Nucleus accumbens (tissue), 56 donors: Measurements from ENCODE around the gene SYNE1.
"Not testable (repeated sequence)": the region's sequence is repeated elsewhere in the genome, so short reads cannot be mapped to it uniquely, and the experiment has no call there.

Source experiments
- DNase-seq, 56 donors: peaks; one replicate each; lab custom pipeline; 2025; lab: John Stamatoyannopoulos, UW

The SYNE1 gene

GRCh38 chr6:152637296-152638047 is at the start of gene SYNE1:
Gene SYNE1 (minus strand): TSS chr6:152637362. CDS start chr6:152628331, 9,031 bp downstream.
- peak in 2 of 56 donors; percentile 27 to 28 for DNase-seq

- DNase-seq: no peak
Measured at GRCh38 chr6:152685819-152686218, 48.7 kb upstream of the SYNE1 start.

GRCh38 chr6:152682935-152683334 is 45.8 kb upstream of the SYNE1 start:
- DNase-seq: not testable (repeated sequence)

GRCh38 chr6:152682141-152682540 is 45.0 kb upstream of the SYNE1 start:
- no peak for DNase-seq

GRCh38 chr6:152680879-152681517 is 43.8 kb upstream of the SYNE1 start:
- DNase-seq: no peak

GRCh38 chr6:152680151-152680550 is 43.0 kb upstream of the SYNE1 start:
- DNase-seq: no peak

GRCh38 chr6:152673236-152673635 is 36.1 kb upstream of the SYNE1 start:
- no peak for DNase-seq

- DNase-seq: no peak
Measured at GRCh38 chr6:152671171-152671570, 34.0 kb upstream of the SYNE1 start.

GRCh38 chr6:152669895-152670294 is 32.7 kb upstream of the SYNE1 start:
- DNase-seq: no peak

GRCh38 chr6:152661776-152662175 is 24.6 kb upstream of the SYNE1 start:
- no peak for DNase-seq

- DNase-seq: no peak
Measured at GRCh38 chr6:152651986-152652385, 14.8 kb upstream of the SYNE1 start.

- DNase-seq: no peak
Measured at GRCh38 chr6:152648105-152648504, 10.9 kb upstream of the SYNE1 start.

GRCh38 chr6:152646732-152647131 is 9.6 kb upstream of the SYNE1 start:
- DNase-seq: not testable (repeated sequence)

GRCh38 chr6:152642578-152643375 is 5.6 kb upstream of the SYNE1 start:
- peak in 43 of 56 donors; percentile 1 to 75 (median 29) for DNase-seq

GRCh38 chr6:152636609-152637295 is 410 bp downstream of the SYNE1 start:
- DNase-seq: peak in 39 of 56 donors; percentile 6 to 69 (median 42)

GRCh38 chr6:152636021-152636608 is 1.0 kb downstream of the SYNE1 start:
- DNase-seq: peak in 47 of 56 donors; percentile 8 to 82 (median 54)

GRCh38 chr6:152634773-152635172 is 2.4 kb downstream of the SYNE1 start:
- peak in 4 of 56 donors; percentile 1 to 13 (median 3) for DNase-seq

GRCh38 chr6:152632121-152632782 is 4.9 kb downstream of the SYNE1 start:
- no peak for DNase-seq

- no peak for DNase-seq
Measured at GRCh38 chr6:152631376-152631775, 5.8 kb downstream of the SYNE1 start.

- DNase-seq: no peak
Measured at GRCh38 chr6:152630832-152631231, 6.3 kb downstream of the SYNE1 start.
